ENCODE measurements around the gene KRTAP8-1.

The KRTAP8-1 gene, protein sequence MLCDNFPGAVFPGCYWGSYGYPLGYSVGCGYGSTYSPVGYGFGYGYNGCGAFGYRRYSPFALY

DNA sequence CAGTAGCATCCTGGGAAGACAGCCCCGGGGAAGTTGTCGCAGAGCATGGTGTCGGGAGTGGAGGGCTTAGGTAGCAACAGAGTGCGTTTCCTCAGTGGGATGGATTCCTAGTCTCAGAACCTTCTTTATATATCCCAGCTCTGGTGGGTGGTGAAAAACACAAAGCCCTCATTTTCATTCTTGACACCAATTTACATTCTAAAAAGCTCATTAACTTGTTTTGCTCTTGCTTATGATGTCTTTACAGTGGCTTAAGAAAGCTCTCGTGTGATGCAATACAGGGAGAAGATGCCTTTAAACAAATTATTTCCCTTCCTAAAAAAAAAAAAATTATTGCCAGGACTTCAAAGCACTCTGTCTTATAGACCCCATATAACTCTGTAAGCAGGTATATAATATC lies at the start of gene KRTAP8-1:
Gene KRTAP8-1 (minus strand): TSS at position 101 of the 400 bp plus-strand sequence. CDS start 54 bp downstream, at position 47.
- H3K4me3 ChIP-seq (ENCODE audit: low read depth, low read length), result no peak within 1 kb of the TSS
- no peak for DNase-seq (ENCODE audit: low read depth)
- TF ChIP-seq, protein P1, sequence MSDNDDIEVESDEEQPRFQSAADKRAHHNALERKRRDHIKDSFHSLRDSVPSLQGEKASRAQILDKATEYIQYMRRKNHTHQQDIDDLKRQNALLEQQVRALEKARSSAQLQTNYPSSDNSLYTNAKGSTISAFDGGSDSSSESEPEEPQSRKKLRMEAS (IDR thresholded peaks at IDR 0.05; ENCODE audit: low read depth, low read length), result no peak
- TF ChIP-seq POLR2A (IDR thresholded peaks at IDR 0.05; ENCODE audit: extremely low read depth, insufficient read length), result no peak
- TF ChIP-seq MYC (IDR thresholded peaks at IDR 0.05; ENCODE audit: low read depth, low read length), result no peak
- TF ChIP-seq, protein P2, sequence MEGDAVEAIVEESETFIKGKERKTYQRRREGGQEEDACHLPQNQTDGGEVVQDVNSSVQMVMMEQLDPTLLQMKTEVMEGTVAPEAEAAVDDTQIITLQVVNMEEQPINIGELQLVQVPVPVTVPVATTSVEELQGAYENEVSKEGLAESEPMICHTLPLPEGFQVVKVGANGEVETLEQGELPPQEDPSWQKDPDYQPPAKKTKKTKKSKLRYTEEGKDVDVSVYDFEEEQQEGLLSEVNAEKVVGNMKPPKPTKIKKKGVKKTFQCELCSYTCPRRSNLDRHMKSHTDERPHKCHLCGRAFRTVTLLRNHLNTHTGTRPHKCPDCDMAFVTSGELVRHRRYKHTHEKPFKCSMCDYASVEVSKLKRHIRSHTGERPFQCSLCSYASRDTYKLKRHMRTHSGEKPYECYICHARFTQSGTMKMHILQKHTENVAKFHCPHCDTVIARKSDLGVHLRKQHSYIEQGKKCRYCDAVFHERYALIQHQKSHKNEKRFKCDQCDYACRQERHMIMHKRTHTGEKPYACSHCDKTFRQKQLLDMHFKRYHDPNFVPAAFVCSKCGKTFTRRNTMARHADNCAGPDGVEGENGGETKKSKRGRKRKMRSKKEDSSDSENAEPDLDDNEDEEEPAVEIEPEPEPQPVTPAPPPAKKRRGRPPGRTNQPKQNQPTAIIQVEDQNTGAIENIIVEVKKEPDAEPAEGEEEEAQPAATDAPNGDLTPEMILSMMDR (IDR thresholded peaks at IDR 0.05; ENCODE audit: low read depth, low read length), result no peak

GRCh38 chr21:30847627-30848500 lies 34.8 kb upstream of the KRTAP8-1 start:
- TF ChIP-seq POLR2A (IDR thresholded peaks at IDR 0.05; ENCODE audit: extremely low read depth, insufficient read length) (no peak), MYC (IDR thresholded peaks at IDR 0.05; ENCODE audit: low read depth, low read length) (no peak)
- TF ChIP-seq, protein P1 (IDR thresholded peaks at IDR 0.05; ENCODE audit: low read depth, low read length), result no peak
- TF ChIP-seq, protein P2 (IDR thresholded peaks at IDR 0.05; ENCODE audit: low read depth, low read length), result no peak

DNA sequence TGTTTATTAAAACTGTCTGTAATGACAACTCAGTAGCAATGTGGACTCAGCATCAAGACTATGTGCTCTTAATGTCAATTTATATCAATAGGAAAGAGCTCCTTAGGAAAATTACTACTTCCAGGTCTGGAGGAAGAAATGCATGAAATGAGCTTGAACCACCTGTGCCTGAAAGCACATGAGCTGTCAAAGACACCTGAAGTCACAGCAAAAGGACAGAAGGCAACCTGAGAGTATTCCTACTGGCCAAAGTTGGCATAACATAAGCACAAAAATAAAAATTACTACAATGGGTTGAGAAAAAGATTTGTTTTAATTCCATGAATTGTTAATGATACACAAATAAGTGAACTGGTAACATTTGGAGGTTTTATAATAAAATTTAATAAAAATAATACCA lies 29.9 kb upstream of the KRTAP8-1 start:
- H3K4me3 ChIP-seq (ENCODE audit: low read depth, low read length), result no peak overlapping the region
- no peak for DNase-seq (ENCODE audit: low read depth)
- TF ChIP-seq, protein P1 (IDR thresholded peaks at IDR 0.05; ENCODE audit: low read depth, low read length), result no peak
- no peak for TF ChIP-seq MYC (IDR thresholded peaks at IDR 0.05; ENCODE audit: low read depth, low read length)

More at GRCh38 chr21:30847627-30848500, 34.8 kb upstream of the KRTAP8-1 start:
- no peak for DNase-seq (ENCODE audit: low read depth)
- H3K4me3 ChIP-seq (ENCODE audit: low read depth, low read length), result no peak overlapping the region

- DNase-seq (ENCODE audit: low read depth), result peak; percentile 53
- TF ChIP-seq, protein P1 (IDR thresholded peaks at IDR 0.05; ENCODE audit: low read depth, low read length), result no peak
- TF ChIP-seq, protein P2 (IDR thresholded peaks at IDR 0.05; ENCODE audit: low read depth, low read length), result peak; percentile 56
- H3K4me3 ChIP-seq (ENCODE audit: low read depth, low read length), result no peak overlapping the region
Measured at GRCh38 chr21:30839304-30839703, 26.2 kb upstream of the KRTAP8-1 start.

DNA sequence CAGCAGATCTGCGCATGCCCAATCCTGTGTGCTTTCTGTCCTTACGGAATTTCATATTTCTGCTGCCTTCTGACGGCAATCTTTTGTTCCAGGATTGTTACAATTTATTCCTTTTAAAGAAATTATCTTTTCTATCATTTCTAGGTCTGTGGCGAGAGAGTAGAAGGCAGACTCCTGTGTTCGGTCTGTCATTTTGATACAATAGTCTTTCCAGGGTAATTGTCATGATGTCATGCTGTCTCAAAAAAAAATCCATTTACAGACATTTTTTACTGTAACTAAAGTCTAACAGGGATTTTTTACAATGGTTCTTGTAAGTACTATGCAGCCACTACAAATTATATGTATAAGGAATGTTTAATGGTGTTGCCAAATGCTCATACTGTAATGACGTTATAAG lies 25.5 kb upstream of the KRTAP8-1 start:
- no peak for DNase-seq (ENCODE audit: low read depth)
- no peak overlapping the region for H3K4me3 ChIP-seq (ENCODE audit: low read depth, low read length)
- TF ChIP-seq, protein P2 (IDR thresholded peaks at IDR 0.05; ENCODE audit: low read depth, low read length), result no peak
- TF ChIP-seq POLR2A (IDR thresholded peaks at IDR 0.05; ENCODE audit: extremely low read depth, insufficient read length) (no peak), MYC (IDR thresholded peaks at IDR 0.05; ENCODE audit: low read depth, low read length) (no peak)
- TF ChIP-seq, protein P1 (IDR thresholded peaks at IDR 0.05; ENCODE audit: low read depth, low read length), result no peak

DNA sequence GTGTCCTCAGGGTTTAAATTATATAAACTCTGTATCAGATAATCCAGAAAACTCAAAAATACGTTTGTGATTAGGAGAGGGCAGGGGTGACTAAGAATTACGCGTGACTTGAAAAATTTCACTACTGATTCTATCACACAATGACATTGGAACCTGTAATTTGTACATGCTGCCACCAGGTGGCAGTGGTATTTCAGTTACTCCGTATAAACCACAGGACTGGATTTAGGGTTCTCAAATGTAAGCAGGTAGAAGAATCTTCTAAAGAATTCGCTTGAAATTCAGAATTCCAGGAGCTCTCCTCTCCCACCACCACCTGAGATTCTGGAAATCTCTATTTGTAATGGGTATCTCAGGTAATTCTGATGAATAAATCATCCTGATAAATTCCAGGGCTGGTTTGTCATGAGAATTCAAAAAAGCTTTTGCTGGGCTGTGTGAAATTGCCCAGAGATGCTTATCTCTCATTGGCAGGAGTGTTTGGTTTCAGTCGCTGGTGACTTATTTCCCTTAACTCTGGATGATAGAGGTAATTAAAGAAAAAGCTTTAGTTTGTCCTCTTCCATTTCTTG lies 18.2 kb upstream of the KRTAP8-1 start:
- DNase-seq (ENCODE audit: low read depth), result peak; percentile 47
- no peak overlapping the region for H3K4me3 ChIP-seq (ENCODE audit: low read depth, low read length)
- no peak for TF ChIP-seq MYC (IDR thresholded peaks at IDR 0.05; ENCODE audit: low read depth, low read length)
- TF ChIP-seq, protein P2 (IDR thresholded peaks at IDR 0.05; ENCODE audit: low read depth, low read length), result peak; percentile 60
